Measurements from ENCODE around the gene TMEM270.

TMEM270 gene

GRCh38 chr7:73890555-73891147, 29.7 kb downstream of the TMEM270 start:
- no peak for FAIRE-seq

- FAIRE-seq, result no peak
These were observed 30.4 kb downstream of the TMEM270 start for GRCh38 chr7:73891178-73891885.

- no peak for FAIRE-seq
These were observed 31.3 kb downstream of the TMEM270 start for GRCh38 chr7:73892003-73892999.

GRCh38 chr7:73893342-73894101, 32.6 kb downstream of the TMEM270 start:
- FAIRE-seq, result no peak

- FAIRE-seq, result no peak
These were observed 33.2 kb downstream of the TMEM270 start for GRCh38 chr7:73894166-73894565.

GRCh38 chr7:73894733-73895551, 34.0 kb downstream of the TMEM270 start:
- no peak for FAIRE-seq

- no peak for FAIRE-seq
These were observed 34.7 kb downstream of the TMEM270 start for GRCh38 chr7:73895626-73896025.

GRCh38 chr7:73896454-73896853, 35.5 kb downstream of the TMEM270 start:
- FAIRE-seq, result no peak

GRCh38 chr7:73899731-73900142, 38.8 kb downstream of the TMEM270 start:
- no peak for FAIRE-seq

- FAIRE-seq, result no peak
These were observed 39.3 kb downstream of the TMEM270 start for GRCh38 chr7:73900286-73900685.

GRCh38 chr7:73901231-73901822, 40.4 kb downstream of the TMEM270 start:
- no peak for FAIRE-seq

- no peak for FAIRE-seq
These were observed 41.1 kb downstream of the TMEM270 start for GRCh38 chr7:73901823-73902597.

GRCh38 chr7:73903321-73904218, 42.6 kb downstream of the TMEM270 start:
- no peak for FAIRE-seq

GRCh38 chr7:73904219-73905137, 43.5 kb downstream of the TMEM270 start:
- FAIRE-seq, result no peak

GRCh38 chr7:73905360-73905759, 44.4 kb downstream of the TMEM270 start:
- FAIRE-seq, result no peak

GRCh38 chr7:73906874-73907273, 45.9 kb downstream of the TMEM270 start:
- no peak for FAIRE-seq

- FAIRE-seq, result no peak
These were observed 46.7 kb downstream of the TMEM270 start for GRCh38 chr7:73907554-73908122.

- no peak for FAIRE-seq
These were observed 47.2 kb downstream of the TMEM270 start for GRCh38 chr7:73908123-73908611.

Data from islet of Langerhans (tissue), 1 donor.